Psoas muscle (tissue), 8 donors: ENCODE results near the gene NENF. TPM values are rescaled to one million over a fixed set of nuclear protein-coding genes. Genes with fewer than 3 reads are reported as not detected.
"Not testable (repeated sequence)": the region's sequence is repeated elsewhere in the genome, so short reads cannot be mapped to it uniquely, and the experiment has no call there.

Source experiments
- ATAC-seq, 4 donors: fragments of 200-7000 bp; cut with Tn5 transposase; one replicate each; pipeline ENCODE4 v1.9.1; 2020; ENCODE audit warnings: moderate library complexity in 3 of 4, mild to moderate bottlenecking in 2 of 4
- DNase-seq, 2 donors: peaks; one replicate each; pipeline ENCODE4 v3.0.0-alpha.2; 2020
- H3K27ac ChIP-seq: fragments of 200-600 bp; one replicate; pipeline ENCODE4 v1.8.0; 2022
- H3K27me3 ChIP-seq, 3 donors: fragments of 200-600 bp in 1 of 3; one replicate each; pipeline versions ENCODE4 v1.6.1 to v1.8.0; 2013 to 2022; ENCODE audit warnings: low read length in 2 of 3, mild to moderate bottlenecking in 2 of 3, moderate library complexity in 1 of 3; ENCODE audit not compliant: insufficient read depth in 3 of 3
- H3K36me3 ChIP-seq, 2 donors: fragments of 200-600 bp in 1 of 2; one replicate each; pipeline versions ENCODE4 v1.6.1 to v1.8.0; 2013 to 2022; ENCODE audit warnings: low read depth in 1 of 2, mild to moderate bottlenecking in 1 of 2, moderate library complexity in 1 of 2; ENCODE audit not compliant: insufficient read depth in 1 of 2
- H3K4me1 ChIP-seq: fragments of 200-600 bp; one replicate; pipeline ENCODE4 v1.8.0; 2022
- H3K4me3 ChIP-seq: fragments of 200-600 bp; one replicate; pipeline ENCODE4 v1.8.0; 2022; ENCODE audit warnings: mild to moderate bottlenecking
- H3K9me3 ChIP-seq: fragments of 200-600 bp; one replicate; pipeline ENCODE4 v1.8.0; 2022
- WGBS, 3 donors: extraction: QIAGEN DNeasy Blood & Tissue Kit; methylation state at CpG; one replicate each; pipeline versions ENCODE4 v1.1.6 to v1.1.7; 2013; 5-methylcytosine and 5-hydroxymethylcytosine counted together
- intact Hi-C, 2 donors: fragments of 100-400 bp; cut with DNase I; formaldehyde crosslinking; loops; one replicate each; pipeline versions ENCODE4 v1.11.0 to v1.14.2; 2022
- polyA plus RNA-seq, 3 donors: library from polyadenylated mRNA; stranded (reverse); fragments of 200-250 nt; gene quantifications; one replicate each; pipeline ENCODE4 v1.2.3, GENCODE V29; 2013
- total RNA-seq, 4 donors: library from RNA; stranded (reverse); fragmentation: NEBNext Ultra II Directional in 2 of 4; extraction: Animal tissue kit (Norgen Biotek cat#: 25700) in 2 of 4; gene quantifications; one replicate each; pipeline versions ENCODE4 v1.2.1 to v1.2.4, GENCODE V29; 2021 to 2023
- TF ChIP-seq, protein P1 (sequence below): fragments of 200-600 bp; IDR thresholded peaks from one replicate; pipeline ENCODE4 v1.8.0; 2022; ENCODE audit warnings: antibody characterized with exemption
- donor health status: healthy with polysubstance abuse.
- donor health status: DM: no; HTN: no; CAD: no; lungs with moderate emphysema.
- donor health status: Bipolar disorder and iron deficiency.
- donor health status: healthy.
- donor health status: DM: yes; HTN: yes; CAD: no.
- donor health status: DM: no; HTN: no; CAD: no.
- donor health status: DM: no; HTN: no; CAD: no.
- donor health status: DM: yes; HTN: yes; CAD: no.

The NENF gene
- total and polyA plus RNA-seq, 7 donors = 59.3 to 74.9 (median 64.2) TPM

DNA sequence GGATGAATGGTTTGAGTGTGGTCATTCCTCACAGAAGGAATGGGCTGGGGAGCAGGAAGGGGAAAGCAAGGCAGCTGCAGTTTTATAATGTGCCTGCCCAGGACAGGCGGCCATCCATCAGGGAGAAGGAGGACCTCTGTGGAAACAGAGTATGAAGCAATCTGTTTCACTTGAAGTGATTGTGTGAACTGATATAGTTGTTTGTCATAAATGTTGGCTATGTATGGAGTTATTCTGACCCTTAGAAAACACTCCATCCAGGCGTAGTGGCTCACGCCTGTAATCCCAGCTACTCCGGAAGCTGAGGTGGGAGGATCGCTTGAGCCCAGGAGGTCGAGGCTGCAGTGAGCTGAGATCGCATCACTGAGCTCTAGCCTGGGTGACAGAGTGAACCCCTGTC lies 46.5 kb downstream of the NENF start:
- intact Hi-C loops = loop anchor here (2.0 to 10.0 kb wide), 5 partner anchors 128 to 506 kb away; partner anchors contain the start of gene ATF3 (in 1 of the 2)

DNA sequence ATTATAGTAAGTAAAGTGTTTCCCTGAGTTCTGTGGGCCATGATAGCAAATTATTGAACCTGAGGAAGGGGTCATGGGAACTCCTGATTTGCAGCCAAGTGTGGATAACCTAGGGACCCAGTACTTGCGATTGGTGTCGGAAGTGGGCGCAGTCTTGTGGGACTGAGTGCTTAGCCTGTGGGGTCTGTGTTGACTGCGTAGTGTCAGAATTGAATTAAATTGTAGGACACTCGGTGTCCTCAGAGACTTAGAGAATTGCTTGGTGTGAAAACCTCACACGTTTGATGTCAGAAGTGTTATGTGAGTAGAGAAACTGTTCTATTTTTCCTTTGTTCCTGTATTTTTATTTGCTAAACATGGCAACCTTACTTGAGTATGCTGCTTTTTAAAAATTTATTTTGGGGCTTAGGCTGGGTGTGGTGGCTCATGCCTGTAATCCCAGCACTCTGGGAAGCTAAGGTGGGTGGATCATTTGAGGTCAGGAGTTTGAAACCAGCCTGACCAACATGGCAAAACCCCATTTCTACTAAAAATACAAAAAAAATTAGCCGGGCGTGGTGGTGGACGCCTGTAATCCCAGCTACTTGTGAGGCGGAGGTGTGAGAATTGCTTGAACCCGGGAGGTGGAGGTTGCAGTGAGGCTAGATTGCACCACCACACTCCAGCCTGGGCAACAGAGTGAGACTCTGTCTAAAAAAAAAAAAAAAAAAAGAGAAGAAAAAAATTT lies 48.2 kb downstream of the NENF start:
- not testable (repeated sequence) for H3K9me3 ChIP-seq, H3K36me3 ChIP-seq, DNase-seq, ATAC-seq, H3K27ac ChIP-seq, H3K4me3 ChIP-seq, H3K4me1 ChIP-seq, H3K27me3 ChIP-seq
- 85 to 90% (median 87%) methylated on average over 11 of the region's 11 CpGs for WGBS, 3 donors
- intact Hi-C loops = loop anchor here (5.0 to 10.0 kb wide), 2 partner anchors 76 to 124 kb away; partner anchors contain the start of gene ATF3 (in 1 of the 2)

More for the DNA sequence above, 46.5 kb downstream of the NENF start:
- ATAC-seq (no peak), DNase-seq (no peak)
- TF ChIP-seq, protein P1, sequence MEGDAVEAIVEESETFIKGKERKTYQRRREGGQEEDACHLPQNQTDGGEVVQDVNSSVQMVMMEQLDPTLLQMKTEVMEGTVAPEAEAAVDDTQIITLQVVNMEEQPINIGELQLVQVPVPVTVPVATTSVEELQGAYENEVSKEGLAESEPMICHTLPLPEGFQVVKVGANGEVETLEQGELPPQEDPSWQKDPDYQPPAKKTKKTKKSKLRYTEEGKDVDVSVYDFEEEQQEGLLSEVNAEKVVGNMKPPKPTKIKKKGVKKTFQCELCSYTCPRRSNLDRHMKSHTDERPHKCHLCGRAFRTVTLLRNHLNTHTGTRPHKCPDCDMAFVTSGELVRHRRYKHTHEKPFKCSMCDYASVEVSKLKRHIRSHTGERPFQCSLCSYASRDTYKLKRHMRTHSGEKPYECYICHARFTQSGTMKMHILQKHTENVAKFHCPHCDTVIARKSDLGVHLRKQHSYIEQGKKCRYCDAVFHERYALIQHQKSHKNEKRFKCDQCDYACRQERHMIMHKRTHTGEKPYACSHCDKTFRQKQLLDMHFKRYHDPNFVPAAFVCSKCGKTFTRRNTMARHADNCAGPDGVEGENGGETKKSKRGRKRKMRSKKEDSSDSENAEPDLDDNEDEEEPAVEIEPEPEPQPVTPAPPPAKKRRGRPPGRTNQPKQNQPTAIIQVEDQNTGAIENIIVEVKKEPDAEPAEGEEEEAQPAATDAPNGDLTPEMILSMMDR = no peak
- H3K27ac ChIP-seq = no peak overlapping the region
- 74 to 77% (median 75%) methylated on average over 7 of the region's 7 CpGs for WGBS, 3 donors
- no peaks in the 10 kb centered on the region for H3K9me3 ChIP-seq
- no peak overlapping the region for H3K4me3 ChIP-seq
- H3K4me1 ChIP-seq = peaks cover 6% of the 10 kb centered on the region
- peaks cover 0 to 2% (median 0%) of the 10 kb centered on the region in 3 donors for H3K27me3 ChIP-seq
- H3K36me3 ChIP-seq = no peaks in the 10 kb centered on the region

DNA sequence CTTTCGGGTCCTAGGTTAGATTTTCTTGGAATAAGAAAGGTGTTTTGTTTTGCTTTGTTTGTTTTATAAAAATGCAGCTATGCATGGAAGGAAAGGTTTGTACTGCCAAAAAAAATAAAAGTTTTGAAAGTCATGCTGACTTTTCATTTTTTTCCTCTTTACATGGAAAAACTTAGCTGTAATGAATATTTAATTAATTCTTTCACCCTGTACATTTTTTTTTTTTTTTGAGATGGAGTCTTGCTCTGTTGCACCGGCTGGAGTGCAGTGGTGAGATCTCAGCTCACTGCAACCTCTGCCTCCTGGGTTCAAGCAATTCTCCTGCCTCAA lies 48.7 kb downstream of the NENF start:
- ATAC-seq (no peak), DNase-seq (no peak)
- TF ChIP-seq, protein P1 = no peak
- Histone ChIP-seq H3K27me3 (peaks cover 0 to 2% (median 0%) of the 10 kb centered on the region in 3 donors), H3K27ac (no peak overlapping the region), H3K36me3 (no peaks in the 10 kb centered on the region), H3K4me1 (peaks cover 6% of the 10 kb centered on the region), H3K4me3 (no peak overlapping the region), H3K9me3 (no peaks in the 10 kb centered on the region)
- intact Hi-C loops = loop anchor here (5.0 to 10.0 kb wide), 2 partner anchors 76 to 123 kb away; partner anchors contain the start of gene ATF3 (in 1 of the 2)
- WGBS, 3 donors = 56 to 71% (median 64%) methylated on average over 2 of the region's 2 CpGs

DNA sequence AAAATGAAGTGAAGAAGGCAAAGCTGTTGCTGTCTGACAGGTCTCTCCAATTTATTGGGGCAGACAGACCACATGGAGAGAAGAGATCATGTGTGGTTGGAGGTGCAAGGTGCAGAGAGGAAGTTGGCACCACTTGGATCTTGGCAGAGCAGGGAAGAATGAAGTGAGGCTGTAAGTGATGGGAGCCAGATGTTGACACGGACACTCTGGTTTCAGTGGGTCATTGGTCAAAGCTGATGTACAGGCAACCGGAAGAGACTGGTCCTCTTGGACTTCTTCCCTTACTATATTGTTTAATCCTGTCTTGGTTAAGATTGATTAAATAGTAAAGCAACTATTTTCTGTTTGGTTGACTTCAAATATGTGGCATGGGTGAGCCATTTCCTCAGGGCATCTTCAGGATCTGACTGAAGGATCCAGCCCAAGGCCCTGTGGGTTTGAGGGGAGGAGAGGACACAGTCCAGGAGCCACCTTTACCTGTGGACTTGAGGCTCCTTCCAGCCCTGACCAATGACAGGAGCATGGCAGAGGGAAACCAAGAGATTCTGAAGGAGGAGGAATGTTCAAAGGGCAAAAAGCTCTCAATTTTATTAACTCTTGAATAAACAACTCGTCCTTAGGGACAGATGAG lies 49.4 kb downstream of the NENF start:
- ATAC-seq (no peak), DNase-seq (no peak)
- WGBS, 3 donors = 71 to 75% (median 74%) methylated on average over 3 of the region's 3 CpGs
- TF ChIP-seq, protein P1 = no peak
- Histone ChIP-seq H3K9me3 (no peaks in the 10 kb centered on the region), H3K27ac (no peak overlapping the region), H3K4me1 (peaks cover 4% of the 10 kb centered on the region), H3K27me3 (peaks cover 0 to 2% (median 0%) of the 10 kb centered on the region in 3 donors), H3K4me3 (no peak overlapping the region), H3K36me3 (no peaks in the 10 kb centered on the region)
- intact Hi-C loops = loop anchor here (5.0 to 10.0 kb wide), 2 partner anchors 75 to 123 kb away; partner anchors contain the start of gene ATF3 (in 1 of the 2)
